HepG2 (cell line): ENCODE data around the gene MCC. TPM values are rescaled to one million over a fixed set of nuclear protein-coding genes. Genes with fewer than 3 reads are reported as not detected.

Source experiments
- ATAC-seq: fragments of 200-7000 bp; cut with Tn5 transposase; 3 replicates; pipeline ENCODE4 v1.9.1; 2020; ENCODE audit warnings: mild to moderate bottlenecking, moderate library complexity
- BruUV-seq: library from RNA; stranded (reverse); fragments of 400-500 nt; replicated peaks from 2 replicates; lab custom pipeline; 2021; lab: Mats Ljungman, UMichigan
- CTCF ChIA-PET: fragments of 300-600 bp; formaldehyde crosslinking; extraction: SDS; loops from one replicate; lab custom pipeline; 2021; ENCODE audit warnings: low total read pairs, inconsistent platforms, low intra/inter-chr PET ratio; lab: Yijun Ruan, JAX
- POLR2A ChIA-PET: fragments of 350-600 bp; sonication (Branson Sonifier 250); formaldehyde crosslinking; loops from one replicate; lab custom pipeline; 2020; ENCODE audit warnings: antibody characterized with exemption, inconsistent platforms; lab: Yijun Ruan, JAX
- DNase-seq: peaks from one replicate; pipeline ENCODE4 v3.0.0-alpha.2; 2015; ENCODE audit warnings: low spot score
- FAIRE-seq: peaks from 3 replicates; lab custom pipeline; 2011; peaks lifted over from hg19 to GRCh38; lab: Jason Lieb, UNC
- H2AFZ ChIP-seq: one replicate; pipeline ENCODE4 v1.6.1; 2011; ENCODE audit warnings: low read length, inconsistent platforms
- H3K27ac ChIP-seq: fragments of 300-600 bp; 3 replicates; pipeline ENCODE4 v1.8.0; 2011; ENCODE audit warnings: mixed run types, mild to moderate bottlenecking, mixed read lengths, low read length, inconsistent platforms; ENCODE audit not compliant: insufficient read depth; ENCODE audit errors: extremely low read length
- H3K27me3 ChIP-seq, 2 experiments: fragments of 200-600 bp in 1 of 2; 2 replicates in 1 of 2; 3 replicates in 1 of 2; pipeline versions ENCODE4 v1.6.0 to v1.8.0; 2011; ENCODE audit warnings: low read length in 2 of 2, mild to moderate bottlenecking in 2 of 2, moderate library complexity in 2 of 2, inconsistent platforms in 1 of 2; ENCODE audit not compliant: insufficient read depth in 2 of 2, control insufficient read depth in 1 of 2
- H3K36me3 ChIP-seq, 2 experiments: fragments of 200-600 bp in 1 of 2; replicated peaks in 1 of 2; 2 replicates in 1 of 2; 3 replicates in 1 of 2; pipeline versions ENCODE4 v1.5.1 to v1.8.0; 2011; ENCODE audit warnings: low read length in 2 of 2, inconsistent platforms in 1 of 2; ENCODE audit not compliant: insufficient read depth in 2 of 2, control insufficient read depth in 1 of 2
- H3K4me1 ChIP-seq: 2 replicates; pipeline ENCODE4 v1.5.1; 2012; ENCODE audit warnings: low read length, inconsistent platforms; ENCODE audit not compliant: insufficient read depth
- H3K4me2 ChIP-seq: 2 replicates; pipeline ENCODE4 v1.6.0; 2011; ENCODE audit warnings: low read depth, low read length, inconsistent platforms
- H3K4me3 ChIP-seq, 3 experiments: fragments of 200-600 bp in 1 of 3; sonication (generic), shearing (Covaris generic) in 1 of 3; replicated peaks in 1 of 3; 2 replicates each; pipeline ENCODE4 v1.5.1; 2011 to 2016; ENCODE audit warnings: low read length in 3 of 3, inconsistent platforms in 2 of 3, low read depth in 2 of 3, mild to moderate bottlenecking in 2 of 3, control low read depth in 1 of 3, mixed read lengths in 1 of 3; ENCODE audit not compliant: insufficient read depth in 1 of 3
- H3K79me2 ChIP-seq: one replicate; pipeline ENCODE4 v1.6.1; 2011; ENCODE audit warnings: low read length, inconsistent platforms; ENCODE audit not compliant: insufficient read depth
- H3K9ac ChIP-seq: 2 replicates; pipeline ENCODE4 v1.6.0; 2011; ENCODE audit warnings: mild to moderate bottlenecking, low read depth, low read length, inconsistent platforms; ENCODE audit not compliant: insufficient read depth
- H3K9me3 ChIP-seq: 2 replicates; pipeline ENCODE4 v1.5.1; 2012; ENCODE audit warnings: mild to moderate bottlenecking, low read length
- H4K20me1 ChIP-seq: 2 replicates; pipeline ENCODE4 v1.6.0; 2011; ENCODE audit warnings: inconsistent platforms, mild to moderate bottlenecking, low read length, moderate library complexity; ENCODE audit not compliant: insufficient read depth
- ARID5B ChIP-seq: IDR thresholded peaks from 2 replicates; pipeline ENCODE4 v1.4.0; 2020; ENCODE audit warnings: mild to moderate bottlenecking, missing genetic modification reagents
- ATAD3A ChIP-seq: sonication (generic); formaldehyde crosslinking; IDR thresholded peaks from 2 replicates; pipeline ENCODE4 v1.4.0; 2020; ENCODE audit warnings: missing genetic modification reagents
- BCLAF1 ChIP-seq: fragments of 450-650 bp; IDR thresholded peaks from 2 replicates; pipeline ENCODE4 v1.6.1; 2017; ENCODE audit warnings: mild to moderate bottlenecking
- BRCA1 ChIP-seq: sonication (generic); formaldehyde crosslinking; IDR thresholded peaks from 2 replicates; pipeline ENCODE4 v1.4.0; 2020; ENCODE audit warnings: missing genetic modification reagents
- DBP ChIP-seq: sonication (generic); formaldehyde crosslinking; IDR thresholded peaks from 2 replicates; pipeline ENCODE4 v1.4.0; 2020; ENCODE audit warnings: missing genetic modification reagents; ENCODE audit errors: not compliant biosample characterization
- FOXJ3 ChIP-seq: sonication (generic); formaldehyde crosslinking; IDR thresholded peaks from 2 replicates; pipeline ENCODE4 v1.4.0; 2020; ENCODE audit warnings: missing genetic modification reagents, mild to moderate bottlenecking, borderline replicate concordance
- GLI4 ChIP-seq: sonication (generic); formaldehyde crosslinking; IDR thresholded peaks from 2 replicates; pipeline ENCODE4 v1.5.1; 2020; ENCODE audit warnings: missing genetic modification reagents, mild to moderate bottlenecking, moderate library complexity, borderline replicate concordance
- MIXL1 ChIP-seq: IDR thresholded peaks from 2 replicates; pipeline ENCODE4 v1.6.1; 2016
- NFYB ChIP-seq: sonication (generic); formaldehyde crosslinking; IDR thresholded peaks from 2 replicates; pipeline ENCODE4 v1.4.0; 2020; ENCODE audit warnings: missing genetic modification reagents
- PHF5A ChIP-seq: IDR thresholded peaks from one replicate; pipeline ENCODE4 v1.6.1; 2018; ENCODE audit warnings: low read depth, missing genetic modification reagents; ENCODE audit not compliant: unreplicated experiment
- RXRB ChIP-seq: IDR thresholded peaks from 2 replicates; pipeline ENCODE4 v1.6.1; 2016; ENCODE audit warnings: borderline replicate concordance, missing genetic modification reagents, missing compliant biosample characterization
- ZNF180 ChIP-seq: sonication (generic); formaldehyde crosslinking; IDR thresholded peaks from 2 replicates; pipeline ENCODE4 v1.4.0; 2020; ENCODE audit warnings: low read depth, missing genetic modification reagents, borderline replicate concordance
- ZNF205 ChIP-seq: IDR thresholded peaks from 2 replicates; pipeline ENCODE4 v1.6.1; 2018; ENCODE audit warnings: missing biosample characterization, missing genetic modification reagents
- ZNF224 ChIP-seq: sonication (generic); formaldehyde crosslinking; IDR thresholded peaks from 2 replicates; pipeline ENCODE4 v1.5.0; 2020; ENCODE audit warnings: mild to moderate bottlenecking, missing genetic modification reagents
- WGBS: methylation state at CpG from one replicate; pipeline ENCODE4 v1.1.6; 2017; ENCODE audit warnings: low lambda C conversion rate; 5-methylcytosine and 5-hydroxymethylcytosine counted together
- in situ Hi-C: cut with HindIII; loops from 2 replicates; pipeline ENCODE4 v1.10.0; 2017; ENCODE audit warnings: low pct_unique_long_range_greater_than_20kb; ENCODE audit not compliant: extremely low pct_ligation_motif_present
- intact Hi-C: fragments of 100-400 bp; cut with micrococcal nuclease; formaldehyde crosslinking; loops from one replicate; pipeline ENCODE4 v1.10.0; 2022; ENCODE audit not compliant: unreplicated experiment
- polyA plus RNA-seq, 8 experiments: library from polyadenylated mRNA; depleted of rRNA in 3 of 8; stranded (reverse) in 7 of 8; unstranded in 1 of 8; fragments of >200 nt; fragmentation: Illumina TruSeq in 4 of 8; extraction: Trizol in 4 of 8; gene quantifications; 2 replicates each; pipeline versions ENCODE4 v1.2.1 to v1.2.3, GENCODE V29; 2011 to 2016; ENCODE audit warnings: low read depth in 4 of 8, missing spikeins in 1 of 8, mixed read lengths in 1 of 8; ENCODE audit not compliant: insufficient read depth in 1 of 8
- total RNA-seq, 5 experiments: library from RNA; depleted of rRNA; stranded (reverse); fragments of >200 nt; fragmentation: Illumina TruSeq; extraction: Trizol; gene quantifications; 2 replicates each; pipeline ENCODE4 v1.2.3, GENCODE V29; 2016; ENCODE audit warnings: low read depth in 1 of 5
- TF ChIP-seq, protein P1 (sequence below): sonication (generic); formaldehyde crosslinking; IDR thresholded peaks from 2 replicates; pipeline ENCODE4 v1.4.0; 2020; ENCODE audit warnings: missing genetic modification reagents
- TF ChIP-seq, protein P2 (sequence below): sonication (generic); formaldehyde crosslinking; IDR thresholded peaks from 2 replicates; pipeline ENCODE4 v1.4.0; 2020; ENCODE audit warnings: missing genetic modification reagents

Gene MCC
- total and polyA plus RNA-seq, 2 of the 13 experiments (the other 11 are each of a cell fraction or from before 2014, with no cell fraction given) = 0.55 to 2.4 TPM

DNA sequence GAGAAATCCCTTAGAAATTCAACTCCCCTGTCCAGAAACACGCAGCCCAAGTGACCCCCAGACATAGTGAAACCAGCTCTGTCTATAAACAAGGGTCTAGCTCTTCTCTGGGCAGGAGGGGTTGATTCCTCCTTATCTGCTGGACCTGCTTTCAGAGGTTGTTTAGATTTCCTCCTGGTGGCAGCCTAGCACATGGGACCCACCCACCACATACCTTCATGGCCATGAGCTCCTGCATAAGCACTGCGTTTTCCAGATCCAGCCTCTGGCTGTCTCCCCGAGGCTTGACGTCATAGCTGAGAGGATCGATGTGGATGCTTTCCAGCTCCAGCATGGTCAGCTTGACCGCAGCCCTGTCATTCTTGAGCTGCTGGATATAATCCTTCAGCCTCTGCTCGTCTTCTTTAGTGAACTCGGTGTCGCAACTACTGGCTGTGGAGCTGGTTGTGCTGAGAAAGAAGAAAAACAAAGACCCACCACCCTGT, 434.7 kb downstream of the MCC start:
- Histone ChIP-seq H3K79me2 (no peaks in the 10 kb centered on the region), H3K9ac (no peak overlapping the region), H3K27me3 (no peaks in the 10 kb centered on the region), H4K20me1 (no peaks in the 10 kb centered on the region), H3K4me1 (no peaks in the 10 kb centered on the region), H3K9me3 (no peaks in the 10 kb centered on the region), H3K4me3 (no peak overlapping the region), H3K27ac (no peak overlapping the region), H2AFZ (no peak overlapping the region), H3K4me2 (no peak overlapping the region), H3K36me3 (no peaks in the 10 kb centered on the region)
- in situ Hi-C loops (no loop called here), intact Hi-C loops (no loop called here)
- no TSS peak for BruUV-seq
- WGBS = 77% methylated on average over 8 of the region's 9 CpGs
- POLR2A ChIA-PET = no interaction called here
- ATAC-seq (peak; percentile 55), FAIRE-seq (no peak), DNase-seq (no peak)
- CTCF ChIA-PET = no interaction called here
- no peak for TF ChIP-seq ARID5B
- no peak for TF ChIP-seq ZNF180 (CRISPR knock-in tag)
- TF ChIP-seq, protein P1, sequence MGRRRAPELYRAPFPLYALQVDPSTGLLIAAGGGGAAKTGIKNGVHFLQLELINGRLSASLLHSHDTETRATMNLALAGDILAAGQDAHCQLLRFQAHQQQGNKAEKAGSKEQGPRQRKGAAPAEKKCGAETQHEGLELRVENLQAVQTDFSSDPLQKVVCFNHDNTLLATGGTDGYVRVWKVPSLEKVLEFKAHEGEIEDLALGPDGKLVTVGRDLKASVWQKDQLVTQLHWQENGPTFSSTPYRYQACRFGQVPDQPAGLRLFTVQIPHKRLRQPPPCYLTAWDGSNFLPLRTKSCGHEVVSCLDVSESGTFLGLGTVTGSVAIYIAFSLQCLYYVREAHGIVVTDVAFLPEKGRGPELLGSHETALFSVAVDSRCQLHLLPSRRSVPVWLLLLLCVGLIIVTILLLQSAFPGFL = no peak
- TF ChIP-seq ATAD3A = no peak
- TF ChIP-seq NFYB (CRISPR knock-in tag) = no peak
- TF ChIP-seq RXRB (CRISPR knock-in tag) = no peak
- TF ChIP-seq DBP (CRISPR knock-in tag) = no peak
- TF ChIP-seq ZNF205 = no peak
- no peak for TF ChIP-seq ZNF224
- TF ChIP-seq GLI4 = no peak
- TF ChIP-seq PHF5A = no peak
- no peak for TF ChIP-seq MIXL1 (CRISPR knock-in tag)
- TF ChIP-seq BRCA1 (CRISPR knock-in tag) = no peak
- no peak for TF ChIP-seq BCLAF1
- TF ChIP-seq, protein P2, sequence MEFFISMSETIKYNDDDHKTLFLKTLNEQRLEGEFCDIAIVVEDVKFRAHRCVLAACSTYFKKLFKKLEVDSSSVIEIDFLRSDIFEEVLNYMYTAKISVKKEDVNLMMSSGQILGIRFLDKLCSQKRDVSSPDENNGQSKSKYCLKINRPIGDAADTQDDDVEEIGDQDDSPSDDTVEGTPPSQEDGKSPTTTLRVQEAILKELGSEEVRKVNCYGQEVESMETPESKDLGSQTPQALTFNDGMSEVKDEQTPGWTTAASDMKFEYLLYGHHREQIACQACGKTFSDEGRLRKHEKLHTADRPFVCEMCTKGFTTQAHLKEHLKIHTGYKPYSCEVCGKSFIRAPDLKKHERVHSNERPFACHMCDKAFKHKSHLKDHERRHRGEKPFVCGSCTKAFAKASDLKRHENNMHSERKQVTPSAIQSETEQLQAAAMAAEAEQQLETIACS = no peak
- TF ChIP-seq FOXJ3 (CRISPR knock-in tag) = no peak
